ENCODE measurements around the gene TMEM106B. TPM values are rescaled to one million over a fixed set of nuclear protein-coding genes. Genes with fewer than 3 reads are reported as not detected.
"Not testable (repeated sequence)": the region's sequence is repeated elsewhere in the genome, so short reads cannot be mapped to it uniquely, and the experiment has no call there.

The TMEM106B gene
- 134 TPM for total RNA-seq
- 33.3 TPM for polyA plus RNA-seq

- Histone ChIP-seq H3K4me3 (ENCODE audit: low read depth, low read length) (peak within 1 kb of the TSS; percentile 73), H3K4me1 (ENCODE audit: insufficient read depth) (no peaks in the 10 kb centered on the region), H3K27ac (ENCODE audit: low read depth) (peak within 1 kb of the TSS; percentile 92), H3K36me3 (ENCODE audit: insufficient read depth) (peaks cover 3% of the 10 kb centered on the region)
- peak; percentile 92 for DNase-seq (ENCODE audit: extremely low spot score)
- WGBS: under 1% methylated on average over 62 of the region's 62 CpGs
Measured at GRCh38 chr7:12211054-12211710, at the start of gene TMEM106B. TMEM106B (plus strand) TSS chr7:12211294; CDS start chr7:12214811, 3,517 bp downstream.

- Histone ChIP-seq H3K4me1 (ENCODE audit: insufficient read depth) (no peaks in the 10 kb centered on the region), H3K36me3 (ENCODE audit: insufficient read depth) (no peaks in the 10 kb centered on the region), H3K4me3 (ENCODE audit: low read depth, low read length) (no peak overlapping the region), H3K27ac (ENCODE audit: low read depth) (no peak overlapping the region)
- no peak for DNase-seq (ENCODE audit: extremely low spot score)
- WGBS: 58% methylated on average over 5 of the region's 5 CpGs
Measured at GRCh38 chr7:12162415-12163113, 48.5 kb upstream of the TMEM106B start.

DNA sequence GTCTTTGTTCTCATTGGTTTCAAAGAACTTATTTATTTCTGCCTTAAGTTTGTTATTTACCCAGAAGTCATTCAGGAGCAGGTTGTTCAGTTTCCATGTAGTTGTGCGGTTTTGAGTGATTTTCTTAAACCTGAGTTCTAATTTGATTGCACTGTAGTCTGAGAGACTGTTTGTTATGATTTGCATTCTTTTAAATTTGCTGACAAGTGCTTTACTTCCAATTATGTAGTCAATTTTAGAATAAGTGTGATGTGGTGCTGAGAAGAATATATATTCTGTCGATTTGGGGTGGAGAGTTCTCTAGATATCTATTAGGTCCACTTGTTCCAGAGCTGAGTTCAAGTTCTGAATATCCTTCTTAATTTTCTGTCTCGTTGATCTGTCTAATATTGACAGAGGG, 43.0 kb upstream of the TMEM106B start:
- H3K27ac ChIP-seq (ENCODE audit: low read depth); H3K36me3 ChIP-seq (ENCODE audit: insufficient read depth); H3K4me1 ChIP-seq (ENCODE audit: insufficient read depth); DNase-seq (ENCODE audit: extremely low spot score); H3K4me3 ChIP-seq (ENCODE audit: low read depth, low read length): not testable (repeated sequence)
- WGBS: 84% methylated on average over 3 of the region's 3 CpGs

DNA sequence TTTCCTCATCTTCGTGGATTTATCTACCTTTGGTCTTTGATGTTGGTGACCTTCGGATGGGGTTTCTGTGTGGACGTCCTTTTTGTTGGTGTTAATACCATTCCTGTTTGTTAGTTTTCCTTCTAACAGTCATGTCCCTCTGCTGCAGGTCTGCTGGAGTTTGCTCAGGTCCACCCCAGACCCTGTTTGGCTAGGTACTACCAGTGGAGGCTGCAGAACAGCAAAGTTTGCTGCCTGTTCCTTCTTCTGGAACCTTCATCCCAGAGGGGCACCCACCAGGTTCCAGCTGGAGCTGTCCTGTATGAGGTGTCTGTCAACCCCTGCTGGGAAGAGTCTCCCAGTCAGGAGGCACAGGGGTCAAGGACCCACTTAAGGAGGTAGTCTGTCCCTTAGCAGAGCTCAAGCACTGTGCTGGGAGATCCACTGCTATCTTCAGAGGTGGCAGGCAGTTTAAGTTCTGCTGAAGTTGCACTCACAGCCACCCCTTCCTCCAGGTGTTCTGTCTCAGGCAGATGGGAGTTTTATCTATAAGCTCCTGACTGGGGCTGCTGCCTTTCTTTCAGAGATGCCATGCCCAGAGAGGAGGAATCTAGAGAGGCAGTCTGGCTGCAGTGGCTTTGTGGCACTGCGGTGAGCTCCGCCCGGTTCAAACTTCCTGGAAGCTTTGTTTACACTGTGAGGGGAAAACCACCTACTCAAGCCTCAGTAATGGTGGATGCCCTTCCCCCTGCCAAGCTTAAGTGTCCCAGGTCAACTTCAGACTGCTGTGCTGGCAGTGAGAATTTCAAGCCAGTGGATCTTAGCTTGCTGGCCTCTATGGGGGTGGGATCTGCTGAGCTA, 40.9 kb upstream of the TMEM106B start:
- not testable (repeated sequence) for H3K27ac ChIP-seq (ENCODE audit: low read depth); H3K4me1 ChIP-seq (ENCODE audit: insufficient read depth); H3K4me3 ChIP-seq (ENCODE audit: low read depth, low read length); H3K36me3 ChIP-seq (ENCODE audit: insufficient read depth); DNase-seq (ENCODE audit: extremely low spot score)
- 71% methylated on average over 6 of the region's 6 CpGs for WGBS

- H3K4me1 ChIP-seq (ENCODE audit: insufficient read depth): no peaks in the 10 kb centered on the region
- H3K27ac ChIP-seq (ENCODE audit: low read depth): no peak overlapping the region
- H3K4me3 ChIP-seq (ENCODE audit: low read depth, low read length): no peak overlapping the region
- no peaks in the 10 kb centered on the region for H3K36me3 ChIP-seq (ENCODE audit: insufficient read depth)
- 70% methylated on average over 2 of the region's 2 CpGs for WGBS
- no peak for DNase-seq (ENCODE audit: extremely low spot score)
Measured at GRCh38 chr7:12173671-12174070, 37.4 kb upstream of the TMEM106B start.

GRCh38 chr7:12174931-12175330, 36.2 kb upstream of the TMEM106B start:
- Histone ChIP-seq H3K4me1 (ENCODE audit: insufficient read depth) (no peaks in the 10 kb centered on the region), H3K4me3 (ENCODE audit: low read depth, low read length) (no peak overlapping the region), H3K36me3 (ENCODE audit: insufficient read depth) (no peaks in the 10 kb centered on the region), H3K27ac (ENCODE audit: low read depth) (no peak overlapping the region)
- no peak for DNase-seq (ENCODE audit: extremely low spot score)
- WGBS: 91% methylated on average over 1 of the region's 1 CpG

- no peak for DNase-seq (ENCODE audit: extremely low spot score)
- Histone ChIP-seq H3K4me3 (ENCODE audit: low read depth, low read length) (no peak overlapping the region), H3K4me1 (ENCODE audit: insufficient read depth) (no peaks in the 10 kb centered on the region), H3K27ac (ENCODE audit: low read depth) (no peak overlapping the region), H3K36me3 (ENCODE audit: insufficient read depth) (no peaks in the 10 kb centered on the region)
- WGBS: 91% methylated on average over 2 of the region's 2 CpGs
Measured at GRCh38 chr7:12178317-12178716, 32.8 kb upstream of the TMEM106B start.

DNA sequence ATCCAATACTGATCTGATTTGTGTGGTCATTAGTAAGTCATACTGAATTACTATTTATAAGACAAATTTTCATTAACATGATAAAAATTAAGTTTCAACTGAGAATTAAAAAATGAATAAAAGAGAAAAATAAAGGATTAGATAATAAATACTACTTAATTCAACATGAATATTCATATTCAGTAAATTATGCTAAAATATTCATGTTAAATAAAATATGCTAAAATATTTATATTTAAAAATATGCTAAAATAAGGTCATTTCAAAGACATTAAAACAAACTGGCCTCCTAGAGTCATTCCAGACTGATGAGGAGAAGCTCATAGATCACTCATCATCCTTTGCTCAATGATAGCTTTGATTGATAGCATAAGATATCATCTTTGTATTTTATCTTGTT, 16.7 kb upstream of the TMEM106B start:
- Histone ChIP-seq H3K4me1 (ENCODE audit: insufficient read depth) (no peaks in the 10 kb centered on the region), H3K4me3 (ENCODE audit: low read depth, low read length) (no peak overlapping the region), H3K36me3 (ENCODE audit: insufficient read depth) (no peaks in the 10 kb centered on the region), H3K27ac (ENCODE audit: low read depth) (no peak overlapping the region)
- DNase-seq (ENCODE audit: extremely low spot score): no peak

DNA sequence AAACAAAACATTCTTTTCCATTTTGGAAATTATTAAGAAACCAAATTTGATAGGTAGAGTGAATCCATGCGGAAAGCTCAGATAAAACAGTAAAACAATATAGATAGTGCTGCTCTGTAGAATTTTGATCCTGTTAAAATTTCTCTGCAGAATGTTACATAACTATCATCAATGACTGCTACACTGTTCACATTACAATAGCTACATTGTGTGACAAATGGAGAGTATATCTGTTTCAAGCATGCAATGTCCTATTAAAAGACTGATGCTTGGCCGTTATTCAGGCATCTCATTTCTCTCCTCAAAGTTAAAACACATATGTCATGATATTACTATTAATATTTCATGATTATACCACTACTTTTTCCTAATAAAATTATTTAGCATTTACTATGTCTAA, 14.7 kb upstream of the TMEM106B start:
- no peak for DNase-seq (ENCODE audit: extremely low spot score)
- Histone ChIP-seq H3K36me3 (ENCODE audit: insufficient read depth) (no peaks in the 10 kb centered on the region), H3K27ac (ENCODE audit: low read depth) (no peak overlapping the region), H3K4me1 (ENCODE audit: insufficient read depth) (no peaks in the 10 kb centered on the region), H3K4me3 (ENCODE audit: low read depth, low read length) (no peak overlapping the region)
- 81% methylated on average over 2 of the region's 2 CpGs for WGBS

GRCh38 chr7:12199363-12199762, 11.7 kb upstream of the TMEM106B start:
- no peak overlapping the region for H3K4me3 ChIP-seq (ENCODE audit: low read depth, low read length)
- H3K36me3 ChIP-seq (ENCODE audit: insufficient read depth): no peaks in the 10 kb centered on the region

GRCh38 chr7:12207046-12207445, 4.0 kb upstream of the TMEM106B start:
- Histone ChIP-seq H3K4me1 (ENCODE audit: insufficient read depth) (no peaks in the 10 kb centered on the region), H3K27ac (ENCODE audit: low read depth) (no peak overlapping the region), H3K36me3 (ENCODE audit: insufficient read depth) (no peaks in the 10 kb centered on the region), H3K4me3 (ENCODE audit: low read depth, low read length) (no peak overlapping the region)
- 27% methylated on average over 2 of the region's 2 CpGs for WGBS
- DNase-seq (ENCODE audit: extremely low spot score): no peak

More at GRCh38 chr7:12199363-12199762, 11.7 kb upstream of the TMEM106B start:
- H3K27ac ChIP-seq (ENCODE audit: low read depth): no peak overlapping the region
- no peak for DNase-seq (ENCODE audit: extremely low spot score)
- no peaks in the 10 kb centered on the region for H3K4me1 ChIP-seq (ENCODE audit: insufficient read depth)

DNA sequence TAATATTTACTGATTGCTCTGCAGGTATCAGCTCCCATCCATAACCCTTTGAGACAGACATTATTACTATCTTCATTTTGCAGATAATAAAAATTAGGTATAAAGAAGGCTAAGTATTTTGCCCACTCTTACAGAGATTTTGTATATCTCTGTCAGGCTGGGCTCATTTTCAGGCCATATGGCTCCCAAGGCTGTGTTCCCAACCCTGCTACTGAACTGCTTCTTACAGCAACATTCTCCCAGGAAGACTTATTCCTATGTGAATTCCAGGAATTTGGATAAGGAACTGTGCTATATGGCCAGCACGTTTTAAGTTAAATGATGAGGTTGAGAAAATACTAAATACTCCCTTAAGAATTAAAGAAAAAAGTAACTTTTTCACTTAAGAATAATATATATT, 1.9 kb upstream of the TMEM106B start:
- DNase-seq (ENCODE audit: extremely low spot score): no peak
- Histone ChIP-seq H3K4me3 (ENCODE audit: low read depth, low read length) (no peak overlapping the region), H3K4me1 (ENCODE audit: insufficient read depth) (no peaks in the 10 kb centered on the region), H3K27ac (ENCODE audit: low read depth) (no peak overlapping the region), H3K36me3 (ENCODE audit: insufficient read depth) (no peaks in the 10 kb centered on the region)
- 49% methylated on average over 1 of the region's 1 CpG for WGBS

DNA sequence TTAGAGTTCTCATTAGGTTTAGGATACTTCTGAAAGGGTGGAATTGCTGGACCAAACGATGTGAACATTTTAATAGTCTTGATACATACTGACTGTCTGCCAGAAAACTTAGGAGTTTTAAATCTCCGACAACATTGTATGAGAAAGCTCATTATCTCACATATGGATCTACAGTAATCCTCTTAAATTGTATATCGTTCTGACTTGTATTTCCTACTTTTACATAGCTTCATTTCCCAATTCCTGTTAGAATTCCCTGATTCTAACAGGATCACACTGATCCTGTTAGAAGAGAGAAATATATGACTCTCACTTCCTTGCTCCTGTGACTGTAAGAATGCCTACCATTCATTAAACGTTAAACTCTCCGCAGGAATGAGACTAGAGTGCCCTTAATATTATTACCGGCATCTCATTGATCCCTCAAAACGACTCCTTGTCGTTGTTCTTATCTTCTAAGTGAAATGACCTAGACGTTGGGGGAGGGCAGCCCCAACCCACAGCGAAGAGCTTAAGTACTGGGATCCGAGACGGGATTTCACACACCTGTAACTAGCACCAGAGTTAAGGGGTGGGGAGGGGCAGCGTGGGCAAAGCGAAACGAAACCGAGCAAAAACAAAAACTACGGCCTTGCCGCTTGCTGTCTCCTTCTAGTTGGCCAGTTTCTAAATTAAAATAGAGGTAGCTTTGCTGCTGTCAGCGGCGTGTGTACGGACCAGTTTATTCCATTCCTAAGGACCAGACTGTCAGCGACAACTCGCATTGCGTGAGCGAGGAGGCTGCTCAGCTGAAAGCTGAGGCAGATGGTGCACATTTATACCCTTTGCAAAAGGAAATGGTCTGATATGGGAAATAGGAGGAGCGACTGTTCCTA, 678 bp upstream of the TMEM106B start:
- Histone ChIP-seq H3K36me3 (ENCODE audit: insufficient read depth) (peaks cover 1% of the 10 kb centered on the region), H3K4me3 (ENCODE audit: low read depth, low read length) (peak overlapping the region; percentile 73), H3K27ac (ENCODE audit: low read depth) (peak overlapping the region; percentile 88), H3K4me1 (ENCODE audit: insufficient read depth) (no peaks in the 10 kb centered on the region)
- under 1% methylated on average over 26 of the region's 26 CpGs for WGBS
- DNase-seq (ENCODE audit: extremely low spot score): peak; percentile 42
